AG10803 (cell line): ENCODE data around the gene COL19A1.

Experiments
- DNase-seq: peaks from one replicate; pipeline ENCODE4 v3.0.0; 2010; ENCODE audit warnings: low read depth
- H3K4me3 ChIP-seq: 2 replicates; pipeline ENCODE4 v1.5.1; 2011; ENCODE audit warnings: mild to moderate bottlenecking, low read length, control low read depth
- CTCF ChIP-seq: conservative IDR thresholded peaks from 2 replicates; pipeline ENCODE4 v1.5.1; 2011; ENCODE audit warnings: mild to moderate bottlenecking, low read length, control low read depth, inconsistent platforms

COL19A1 gene

DNA sequence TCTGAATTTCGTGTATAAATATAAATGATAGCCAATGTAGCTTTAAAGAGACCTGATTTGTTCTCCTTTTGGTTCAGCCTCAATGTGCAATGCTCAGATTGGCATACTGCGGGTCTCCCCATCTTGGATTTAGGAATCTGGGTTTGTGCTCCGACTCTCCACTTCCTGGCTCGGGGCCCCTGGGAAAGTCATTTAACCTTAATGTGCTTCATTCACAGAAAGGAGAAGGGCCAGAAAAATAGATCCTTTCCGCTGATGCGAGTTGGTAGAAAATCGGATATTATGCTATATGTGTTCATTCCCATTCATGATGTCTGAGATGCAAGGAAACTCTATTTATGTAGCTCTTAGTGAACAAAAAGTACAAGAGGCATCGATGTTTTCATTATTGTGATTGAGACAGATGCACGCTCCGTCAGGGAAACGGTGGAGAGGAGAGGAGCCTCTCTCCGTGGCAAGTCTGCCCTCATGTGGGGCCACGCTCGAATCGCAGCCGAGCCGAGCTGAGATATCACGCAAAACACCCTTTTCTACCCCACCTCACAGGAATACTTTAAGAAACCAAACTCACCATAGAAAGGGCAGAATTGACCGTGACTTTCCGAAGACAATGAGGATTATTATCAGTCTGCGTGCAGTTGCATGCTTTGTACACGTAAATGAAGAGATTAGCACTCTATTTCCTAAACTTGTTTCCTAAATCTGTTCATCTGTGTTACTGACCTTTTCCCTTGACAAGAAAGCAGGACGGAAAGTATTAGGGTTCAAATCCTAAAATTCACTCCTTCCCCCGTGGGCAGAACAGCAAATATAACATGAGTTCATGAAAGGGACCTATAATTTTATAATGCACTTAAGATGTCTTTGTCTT, 300.0 kb downstream of the COL19A1 start:
- DNase-seq = peak; percentile 30
- TF ChIP-seq CTCF = peak; percentile 72
- H3K4me3 ChIP-seq = no peak overlapping the region

DNA sequence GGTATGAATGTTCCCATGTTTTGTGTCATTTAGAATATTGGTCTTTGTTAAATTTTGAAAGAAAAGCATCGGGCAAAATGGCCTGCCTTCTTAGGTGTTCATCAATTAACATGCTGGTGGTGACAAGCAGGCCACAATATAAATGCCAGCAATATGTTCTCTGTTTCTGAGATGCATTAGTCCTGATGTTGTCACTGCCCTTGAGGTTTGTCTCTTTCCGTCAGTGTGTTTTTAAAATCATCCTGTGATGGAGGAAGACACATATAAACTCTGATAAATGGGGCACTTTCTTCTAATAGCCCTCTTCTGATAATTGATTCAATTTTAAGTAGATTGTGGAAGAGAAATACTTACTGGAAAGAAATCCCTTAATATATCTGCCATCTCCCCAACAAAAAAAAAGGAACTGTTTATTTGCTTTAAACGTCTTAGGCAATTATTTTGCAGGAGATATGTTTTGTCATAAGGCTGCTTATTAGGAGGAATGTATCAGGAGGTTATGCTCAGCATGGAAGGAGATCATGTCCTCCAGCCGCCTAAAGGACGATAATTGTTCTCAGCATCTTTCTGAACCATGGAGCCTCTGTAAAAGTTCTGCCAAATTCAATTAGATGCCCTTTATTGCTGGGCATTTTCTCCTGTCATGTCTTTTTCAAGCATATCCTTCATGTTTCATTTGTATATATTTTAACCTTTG, 302.5 kb downstream of the COL19A1 start:
- no peak for TF ChIP-seq CTCF
- H3K4me3 ChIP-seq = no peak overlapping the region
- no peak for DNase-seq

- H3K4me3 ChIP-seq = no peak overlapping the region
- DNase-seq = no peak
- no peak for TF ChIP-seq CTCF
Observed at GRCh38 chr6:70171236-70171635, 304.9 kb downstream of the COL19A1 start.

GRCh38 chr6:70172252-70172651, 305.9 kb downstream of the COL19A1 start:
- no peak overlapping the region for H3K4me3 ChIP-seq
- TF ChIP-seq CTCF = no peak
- DNase-seq = no peak

GRCh38 chr6:70175770-70176169, 309.4 kb downstream of the COL19A1 start:
- no peak for DNase-seq
- TF ChIP-seq CTCF = no peak
- no peak overlapping the region for H3K4me3 ChIP-seq

- TF ChIP-seq CTCF = no peak
- H3K4me3 ChIP-seq = no peak overlapping the region
- no peak for DNase-seq
Observed at GRCh38 chr6:70176842-70177550, 310.6 kb downstream of the COL19A1 start.
